GM19468 (cell line): ENCODE data around the gene KRTAP2-1.
"Not testable (repeated sequence)": the region's sequence is repeated elsewhere in the genome, so short reads cannot be mapped to it uniquely, and the experiment has no call there.

Experiments
- ATAC-seq: cut with Tn5 transposase; IDR thresholded peaks from one replicate; pipeline ENCODE4 v1.9.1; 2021; ENCODE audit warnings: mild to moderate bottlenecking, moderate library complexity, moderate number of reproducible peaks; ENCODE audit not compliant: unreplicated experiment; ENCODE audit errors: extremely low read depth

The KRTAP2-1 gene

DNA sequence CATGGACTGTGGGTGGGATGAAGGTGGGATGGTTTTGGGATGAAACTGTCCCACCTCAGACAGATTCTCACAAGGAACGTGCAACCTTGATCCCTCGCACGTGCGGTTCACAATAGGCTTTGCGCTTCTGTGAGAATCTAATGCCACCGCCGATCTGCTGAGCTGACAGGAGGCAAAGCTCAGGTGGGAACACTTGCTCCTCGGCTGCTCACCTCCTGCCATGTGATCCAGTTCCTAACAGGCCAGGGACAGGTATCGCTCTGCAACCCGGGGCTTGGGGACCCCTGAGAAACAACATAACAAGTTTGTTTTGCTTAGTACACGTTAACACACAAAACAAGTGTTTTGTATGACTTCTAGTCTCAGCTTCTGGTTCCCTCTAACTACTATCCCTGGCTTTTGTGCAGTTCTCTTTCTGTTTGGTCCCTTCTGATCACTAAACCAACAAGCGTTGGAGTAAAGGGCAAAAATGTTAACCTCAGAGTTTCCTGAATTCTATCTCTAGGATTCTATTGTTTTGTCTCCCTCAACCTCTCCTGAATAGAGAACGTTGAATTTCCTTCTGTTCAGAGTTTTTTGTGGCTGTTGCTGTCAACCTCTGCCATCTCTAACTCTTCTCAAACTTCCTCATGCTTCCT, 30.4 kb downstream of the KRTAP2-1 start:
- ATAC-seq, result no peak

DNA sequence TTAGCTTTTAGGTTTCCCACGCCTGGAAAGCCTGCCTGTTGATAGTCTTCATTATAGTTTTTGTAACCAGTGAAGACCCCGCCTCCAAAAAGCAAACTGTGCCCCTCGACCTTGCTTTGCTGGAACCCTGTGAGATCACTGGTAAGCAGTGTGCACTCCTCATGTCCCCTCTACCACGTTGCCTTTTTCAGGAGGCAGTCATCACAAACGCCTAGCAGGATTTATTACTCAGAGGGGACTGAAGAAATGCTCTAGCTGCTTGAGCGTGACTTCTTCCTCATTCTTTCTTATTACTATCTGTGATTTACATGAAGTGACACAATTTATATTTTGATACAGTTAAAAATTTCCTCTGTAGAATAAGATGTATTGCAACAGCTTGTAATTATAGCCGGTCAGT, 31.7 kb downstream of the KRTAP2-1 start:
- ATAC-seq, result no peak

GRCh38 chr17:41013606-41014005, 33.5 kb downstream of the KRTAP2-1 start:
- no peak for ATAC-seq

GRCh38 chr17:41013181-41013580, 33.9 kb downstream of the KRTAP2-1 start:
- ATAC-seq, result no peak

DNA sequence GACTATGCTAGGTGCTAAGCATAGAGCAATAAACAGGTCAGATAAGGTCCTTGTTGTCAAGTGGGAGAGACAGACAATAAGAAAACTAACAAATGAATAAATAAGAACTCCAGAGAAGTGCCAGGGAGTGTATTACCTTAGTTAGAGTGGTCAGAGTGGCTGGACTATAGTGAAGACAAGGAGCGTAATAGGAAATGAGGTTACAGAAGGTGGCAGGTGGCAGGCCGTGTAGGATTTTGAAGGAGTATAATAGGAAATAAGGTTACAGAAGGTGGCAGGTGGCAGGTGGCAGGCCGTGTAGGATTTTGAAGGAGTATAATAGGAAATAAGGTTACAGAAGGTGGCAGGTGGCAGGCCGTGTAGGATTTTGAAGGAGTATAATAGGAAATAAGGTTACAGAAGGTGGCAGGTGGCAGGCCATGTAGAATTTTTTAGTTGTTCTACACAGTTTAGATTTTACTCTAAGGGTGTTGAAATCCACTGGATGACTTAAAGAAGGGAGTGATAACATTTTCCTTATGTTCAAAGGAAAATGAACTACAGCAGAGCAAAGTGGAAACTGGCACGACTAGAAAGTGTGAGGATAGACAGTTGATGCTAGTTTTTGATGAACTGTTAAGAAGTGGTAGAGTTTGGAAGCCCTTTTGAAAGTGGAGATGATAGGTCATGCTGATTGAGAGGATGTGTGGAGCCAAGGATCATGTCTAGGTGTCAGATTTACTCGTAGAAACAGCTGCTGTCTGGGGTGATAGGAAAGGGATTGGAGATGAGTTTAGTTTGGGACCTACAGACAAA, 34.6 kb downstream of the KRTAP2-1 start:
- ATAC-seq, result no peak

DNA sequence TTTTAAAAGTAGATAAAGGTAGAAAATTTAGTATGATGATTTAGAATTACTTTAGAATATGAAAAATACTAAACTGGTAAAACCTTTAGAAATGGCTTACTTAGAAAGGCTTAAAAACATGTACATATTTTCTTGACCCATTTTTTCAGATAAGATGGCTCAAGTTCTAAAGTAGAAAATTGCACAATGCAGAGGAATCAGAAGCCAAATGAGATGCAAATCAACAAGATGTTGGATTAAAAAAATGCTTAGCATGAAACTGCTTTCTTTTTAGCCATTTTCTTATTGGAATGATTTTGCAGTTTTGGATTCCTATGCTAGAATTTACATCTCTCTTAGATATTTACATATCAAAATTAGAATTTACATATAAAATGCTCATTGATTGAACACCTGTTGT, 36.7 kb downstream of the KRTAP2-1 start:
- no peak for ATAC-seq

- no peak for ATAC-seq
Observed at GRCh38 chr17:41009936-41010335, 37.2 kb downstream of the KRTAP2-1 start.

GRCh38 chr17:41009301-41009760, 37.8 kb downstream of the KRTAP2-1 start:
- no peak for ATAC-seq

DNA sequence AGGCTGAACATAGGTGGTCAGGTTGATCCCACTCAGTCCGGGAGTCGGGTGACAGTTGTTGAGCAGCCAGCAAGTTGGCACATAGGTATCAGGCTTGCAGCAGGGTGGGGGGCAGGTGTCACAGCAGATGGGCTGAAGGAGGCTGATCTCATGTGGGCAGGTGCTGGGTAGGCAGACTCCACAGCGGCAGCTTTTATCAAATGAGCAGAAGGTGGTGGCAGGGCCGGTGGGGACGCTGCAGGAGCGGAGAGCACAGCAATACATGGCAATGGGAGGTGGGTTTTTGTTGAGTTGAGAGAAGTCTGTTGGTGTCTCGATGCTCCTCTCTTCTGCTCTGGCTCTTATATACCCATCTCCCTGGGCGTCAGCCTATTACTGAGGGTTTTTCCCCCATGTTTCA, 38.3 kb downstream of the KRTAP2-1 start, which contains the start of gene KRTAP3-1:
KRTAP3-1 (minus strand) TSS at position 318 of the 400 bp plus-strand sequence; CDS start at position 264, 54 bp downstream.
- ATAC-seq, result no peak

DNA sequence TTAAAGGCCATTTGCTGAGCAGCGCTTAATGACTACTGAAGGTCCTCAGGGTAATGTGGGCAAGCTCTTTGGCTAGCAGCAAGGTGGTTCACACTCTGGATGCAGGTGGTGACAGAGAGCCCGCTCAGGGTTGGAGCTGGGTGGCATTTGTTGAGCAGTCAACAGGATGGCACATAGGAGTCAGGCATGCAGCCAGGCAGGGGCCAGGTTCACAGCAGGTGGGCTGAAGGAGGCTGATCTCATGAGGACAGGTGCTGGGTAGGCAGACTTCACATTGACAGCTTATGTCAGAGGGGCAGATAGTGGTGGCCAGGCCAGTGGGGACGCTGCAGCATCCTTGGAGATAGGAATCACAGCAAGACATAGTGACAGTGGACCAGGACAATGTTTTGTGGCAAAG, 42.7 kb downstream of the KRTAP2-1 start:
- ATAC-seq, result no peak

GRCh38 chr17:41003926-41004325, 43.2 kb downstream of the KRTAP2-1 start:
- ATAC-seq, result no peak

GRCh38 chr17:41002814-41003213, 44.3 kb downstream of the KRTAP2-1 start:
- ATAC-seq, result no peak

- ATAC-seq, result no peak
Observed at GRCh38 chr17:41001795-41002194, 45.3 kb downstream of the KRTAP2-1 start.

- ATAC-seq, result not testable (repeated sequence)
Observed at GRCh38 chr17:40999563-40999962, 47.6 kb downstream of the KRTAP2-1 start, which contains the start of gene KRTAP3-2. TSS of gene KRTAP3-2 (minus strand) at chr17:40999906. CDS start at chr17:40999853, 53 bp downstream.

DNA sequence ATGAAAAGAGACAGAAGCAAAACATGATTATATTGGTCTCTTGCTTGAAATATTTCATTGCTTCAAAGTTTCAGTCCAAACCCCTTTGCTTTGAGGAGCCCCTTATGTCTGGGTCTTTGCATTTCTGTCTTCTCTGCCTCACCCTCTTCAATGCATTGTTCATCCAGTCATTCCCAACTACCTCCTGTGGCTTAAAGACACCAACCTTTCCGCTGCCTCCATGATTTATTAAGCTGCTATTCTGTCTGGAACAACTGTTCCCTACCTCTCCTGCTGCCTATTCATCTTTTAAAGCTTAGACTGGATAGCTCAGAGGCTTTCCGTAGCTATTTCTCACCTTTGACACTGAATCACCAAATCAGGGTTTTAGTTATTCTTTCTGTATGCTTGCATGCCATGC, 49.8 kb downstream of the KRTAP2-1 start:
- ATAC-seq, result no peak

GRCh38 chr17:40996829-40997228, 50.3 kb downstream of the KRTAP2-1 start:
- ATAC-seq, result no peak
